NB4 (cell line): ENCODE results near the gene AK2.

ENCODE experiments used
- DNase-seq: peaks from one replicate; pipeline ENCODE4 v3.0.0; 2010; ENCODE audit warnings: low read depth
- H3K4me3 ChIP-seq: one replicate; pipeline ENCODE4 v1.5.1; 2011; ENCODE audit warnings: mild to moderate bottlenecking, low read depth, low read length, moderate library complexity
- MYC ChIP-seq: IDR thresholded peaks from 2 replicates; pipeline ENCODE4 v1.6.1; 2011; ENCODE audit warnings: low read depth, low read length
- POLR2A ChIP-seq: IDR thresholded peaks from 2 replicates; pipeline ENCODE4 v1.6.1; 2011; ENCODE audit warnings: mild to moderate bottlenecking; ENCODE audit not compliant: insufficient read length; ENCODE audit errors: extremely low read depth
- TF ChIP-seq, protein P1 (sequence below): IDR thresholded peaks from 2 replicates; pipeline ENCODE4 v1.6.1; 2011; ENCODE audit warnings: low read depth, low read length
- TF ChIP-seq, protein P2 (sequence below): IDR thresholded peaks from one replicate; pipeline ENCODE4 v1.5.1; 2012; ENCODE audit warnings: low read depth, low read length

AK2 gene

DNA sequence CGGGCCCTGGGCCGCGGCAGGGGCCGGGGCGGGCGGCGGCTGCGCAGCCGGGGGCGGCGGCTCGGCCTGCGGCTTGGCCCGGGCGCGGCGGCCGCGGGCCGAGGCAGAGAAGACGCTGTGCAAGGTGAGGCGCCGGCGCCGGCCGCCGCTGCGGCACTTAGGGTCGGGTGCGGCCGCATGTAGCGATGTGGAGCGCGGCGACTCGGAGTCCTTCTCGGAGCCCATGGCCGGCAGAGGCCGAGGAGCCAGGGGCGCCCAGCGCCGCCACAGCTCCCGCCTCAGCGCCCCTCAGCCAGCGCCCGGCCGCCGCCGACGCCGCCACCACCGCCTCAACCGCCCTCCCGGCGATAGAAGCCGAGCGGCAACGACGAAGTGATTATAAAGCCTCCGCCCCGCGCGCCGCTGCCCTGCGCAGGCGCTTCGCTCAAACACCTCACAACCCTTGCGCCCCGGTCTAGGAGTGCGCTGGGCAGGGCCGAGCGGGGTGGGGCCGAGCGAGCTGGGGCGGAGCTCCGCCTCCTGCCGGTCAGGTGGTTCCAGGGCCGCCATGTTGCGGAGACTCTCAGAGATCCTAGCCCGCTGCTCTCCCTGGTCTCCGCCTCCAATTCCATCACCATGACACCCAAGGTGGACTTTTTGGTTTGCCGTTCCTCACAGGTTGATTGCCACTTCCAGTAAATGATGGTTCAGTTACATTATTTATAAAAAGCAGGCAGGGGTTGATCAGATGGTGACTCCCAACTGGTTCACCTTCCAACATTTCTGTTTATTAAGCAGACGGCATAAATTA is 72.0 kb downstream of the AK2 start, which contains the start of gene RNF19B:
Gene RNF19B, minus strand, starts transcription at position 349 of the 790 bp plus-strand sequence. Its CDS starts 124 bp downstream, at position 225.
- H3K4me3 ChIP-seq = peak within 1 kb of the TSS; percentile 66
- peak; percentile 96 for DNase-seq
- TF ChIP-seq, protein P1, sequence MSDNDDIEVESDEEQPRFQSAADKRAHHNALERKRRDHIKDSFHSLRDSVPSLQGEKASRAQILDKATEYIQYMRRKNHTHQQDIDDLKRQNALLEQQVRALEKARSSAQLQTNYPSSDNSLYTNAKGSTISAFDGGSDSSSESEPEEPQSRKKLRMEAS = no peak
- TF ChIP-seq MYC (peak; percentile 45; the same call in 1 of the 2 replicates), POLR2A (peak; percentile 97)
- TF ChIP-seq, protein P2, sequence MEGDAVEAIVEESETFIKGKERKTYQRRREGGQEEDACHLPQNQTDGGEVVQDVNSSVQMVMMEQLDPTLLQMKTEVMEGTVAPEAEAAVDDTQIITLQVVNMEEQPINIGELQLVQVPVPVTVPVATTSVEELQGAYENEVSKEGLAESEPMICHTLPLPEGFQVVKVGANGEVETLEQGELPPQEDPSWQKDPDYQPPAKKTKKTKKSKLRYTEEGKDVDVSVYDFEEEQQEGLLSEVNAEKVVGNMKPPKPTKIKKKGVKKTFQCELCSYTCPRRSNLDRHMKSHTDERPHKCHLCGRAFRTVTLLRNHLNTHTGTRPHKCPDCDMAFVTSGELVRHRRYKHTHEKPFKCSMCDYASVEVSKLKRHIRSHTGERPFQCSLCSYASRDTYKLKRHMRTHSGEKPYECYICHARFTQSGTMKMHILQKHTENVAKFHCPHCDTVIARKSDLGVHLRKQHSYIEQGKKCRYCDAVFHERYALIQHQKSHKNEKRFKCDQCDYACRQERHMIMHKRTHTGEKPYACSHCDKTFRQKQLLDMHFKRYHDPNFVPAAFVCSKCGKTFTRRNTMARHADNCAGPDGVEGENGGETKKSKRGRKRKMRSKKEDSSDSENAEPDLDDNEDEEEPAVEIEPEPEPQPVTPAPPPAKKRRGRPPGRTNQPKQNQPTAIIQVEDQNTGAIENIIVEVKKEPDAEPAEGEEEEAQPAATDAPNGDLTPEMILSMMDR = no peak

DNA sequence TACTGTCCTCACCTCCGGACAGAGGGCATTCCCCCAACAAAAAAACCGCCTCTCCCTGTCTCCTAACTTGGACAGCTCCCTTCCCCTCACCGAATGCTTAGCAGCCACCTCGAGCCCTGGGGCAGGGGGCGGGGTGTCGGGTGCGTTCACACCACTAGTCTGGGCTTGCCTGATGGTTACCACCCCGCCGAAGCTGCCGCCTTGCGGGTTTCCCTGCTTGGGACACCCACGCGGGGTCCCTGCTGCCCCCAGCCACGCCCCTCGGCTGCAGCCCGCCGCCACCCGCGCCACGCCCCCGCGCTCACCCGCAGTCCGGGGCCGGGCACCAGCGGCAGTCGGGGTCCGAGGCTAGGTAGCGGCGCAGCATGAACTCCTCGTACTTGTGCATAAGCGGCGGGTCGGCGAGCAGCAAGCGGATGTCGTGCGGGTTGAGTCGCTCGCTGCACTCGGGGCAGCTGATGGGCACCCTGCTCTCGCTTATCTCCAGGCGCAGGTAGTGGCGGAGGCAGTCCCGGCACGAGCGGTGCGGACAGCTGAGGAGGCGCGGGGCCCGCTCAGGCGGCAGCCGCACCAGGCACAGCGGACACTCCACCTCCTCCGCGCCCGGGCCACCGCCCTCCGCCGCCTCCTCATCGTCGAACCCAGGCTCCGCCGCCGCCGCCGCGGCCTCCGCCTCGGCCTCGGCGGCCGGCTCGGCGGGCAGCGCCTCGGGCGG is 72.8 kb downstream of the AK2 start:
- peak overlapping the region; percentile 66 for H3K4me3 ChIP-seq
- TF ChIP-seq, protein P1 = no peak
- TF ChIP-seq, protein P2 = no peak
- TF ChIP-seq MYC (peak; percentile 20; the same call in 1 of the 2 replicates), POLR2A (no peak)
- peak; percentile 76 for DNase-seq

DNA sequence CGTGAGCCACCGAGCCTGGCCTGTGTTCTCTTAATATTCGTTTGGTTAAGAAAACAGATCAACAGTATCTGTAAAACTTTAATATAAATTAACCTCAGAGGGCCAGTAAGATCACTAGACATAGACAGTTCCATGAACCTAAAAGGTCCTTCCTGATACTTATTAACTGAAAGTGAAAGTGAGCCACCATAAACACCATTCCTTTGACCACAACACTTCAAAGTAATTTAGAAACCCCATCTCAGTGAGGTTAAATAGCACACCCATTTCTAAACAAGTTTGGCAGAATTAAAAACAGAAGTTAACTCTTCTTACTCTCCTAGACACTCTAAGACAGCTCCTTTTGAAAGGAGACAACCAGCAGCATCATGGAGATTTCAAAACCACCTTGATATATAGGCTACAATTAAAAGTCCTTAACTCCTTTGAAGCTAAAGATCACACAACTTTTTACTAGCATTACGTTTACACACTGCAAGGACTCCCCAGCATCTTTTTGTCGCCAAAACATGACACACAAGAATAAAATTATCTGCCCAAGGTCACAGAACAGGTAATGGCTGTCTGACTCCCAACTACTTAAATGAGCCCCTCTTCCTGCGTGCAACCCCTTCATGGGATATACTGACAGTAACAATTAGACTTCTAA is 74.3 kb downstream of the AK2 start:
- H3K4me3 ChIP-seq = peak overlapping the region; percentile 67
- peak; percentile 64 for DNase-seq
- no peak for TF ChIP-seq POLR2A
- TF ChIP-seq, protein P2 = no peak
- TF ChIP-seq, protein P1 = no peak
- no peak for TF ChIP-seq MYC

DNA sequence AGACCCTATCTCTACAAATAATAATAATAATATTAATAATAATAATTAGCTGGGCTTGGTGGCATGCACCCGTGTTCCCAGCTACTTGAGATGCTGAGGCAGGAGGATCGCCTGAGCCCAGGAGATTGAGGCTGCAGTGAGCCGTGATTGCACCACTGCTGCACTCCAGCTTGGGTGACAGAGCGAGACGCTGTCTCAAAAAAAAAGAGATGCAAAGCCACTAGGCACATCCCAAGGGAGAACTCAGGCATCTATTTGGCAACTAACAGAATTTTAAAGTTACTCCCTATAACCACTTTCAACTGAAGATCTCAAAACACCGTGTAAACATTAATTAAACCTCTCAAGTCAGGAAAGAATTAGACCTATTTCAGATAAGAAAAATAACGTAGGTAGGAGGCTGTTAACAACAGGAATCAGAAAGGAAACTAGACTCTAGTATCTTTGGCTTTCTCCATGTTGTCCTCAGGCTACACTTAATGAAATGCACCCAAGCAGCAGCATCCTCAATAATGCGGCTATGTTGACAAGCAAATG is 75.8 kb downstream of the AK2 start:
- TF ChIP-seq, protein P1 = no peak
- TF ChIP-seq POLR2A (no peak), MYC (no peak)
- TF ChIP-seq, protein P2 = no peak
- peak overlapping the region; percentile 49 for H3K4me3 ChIP-seq
- DNase-seq = peak; percentile 83

DNA sequence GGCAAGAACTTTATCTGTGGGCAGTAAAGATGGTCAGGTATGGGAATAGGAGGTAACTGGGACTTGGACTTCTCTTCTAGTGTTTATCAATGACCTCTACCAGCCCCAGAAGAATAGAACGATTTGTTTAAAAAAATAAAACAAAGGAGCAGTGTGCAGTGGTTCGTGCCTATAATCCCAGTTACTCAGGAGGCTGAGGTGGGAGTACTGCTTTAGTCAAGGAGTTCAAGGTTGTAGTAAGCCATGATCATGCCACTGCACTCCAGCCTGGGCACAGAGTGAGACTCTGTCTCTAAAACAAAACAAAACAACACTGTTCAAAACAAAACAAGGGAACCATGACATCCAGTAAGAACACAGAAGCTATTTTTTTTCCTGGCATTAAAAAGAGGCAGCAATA is 76.3 kb downstream of the AK2 start:
- DNase-seq = no peak
- no peak for TF ChIP-seq MYC
- TF ChIP-seq, protein P2 = no peak
- TF ChIP-seq, protein P1 = no peak
- TF ChIP-seq POLR2A = no peak
- H3K4me3 ChIP-seq = no peak overlapping the region
